Measurements from ENCODE around the gene SPIRE1.

- TF ChIP-seq CTCF (IDR thresholded peaks at IDR 0.05; ENCODE audit: insufficient read depth, low read length, poor library complexity, severe bottlenecking) (no peak), EZH2phosphoT487 (conservative IDR thresholded peaks at IDR 0.05; ENCODE audit: low read length) (no peak)
Observed at GRCh38 chr18:12462242-12462641, 195.7 kb downstream of the SPIRE1 start.
